ENCODE data around the gene SLC17A8. TPM values are rescaled to one million over a fixed set of nuclear protein-coding genes. Genes with fewer than 3 reads are reported as not detected.
"Not testable (repeated sequence)": the region's sequence is repeated elsewhere in the genome, so short reads cannot be mapped to it uniquely, and the experiment has no call there.

SLC17A8 gene
- total RNA-seq (2021) = not detected in 2 replicates
- Bru-seq, nascent RNA = percentile 9 among the genes with signal in this experiment
- BruChase-seq, experiment 1, labeled RNA remaining after a 2-hour chase = percentile 12 among the genes with signal in this experiment
- percentile 9 among the genes with signal in this experiment for BruChase-seq, experiment 2, labeled RNA remaining after a 6-hour chase
- long read RNA-seq = 0 reads

- no peak for TF ChIP-seq EZH2 (IDR thresholded peaks at IDR 0.05; ENCODE audit: low read depth)
- no peak for TF ChIP-seq CTCF (conservative IDR thresholded peaks at IDR 0.05)
- ChIA-PET CTCF (no interaction called here), POLR2A (ENCODE audit: unreplicated experiment) (no interaction called here)
- Histone ChIP-seq H3K4me1 (replicated peaks; ENCODE audit: insufficient read depth) (no peaks in the 10 kb centered on the region), H2AFZ (no peak within 1 kb of the TSS), H4K20me1 (ENCODE audit: insufficient read depth) (no peaks in the 10 kb centered on the region), H3K4me3 (no peak within 1 kb of the TSS), H3K9me2 (ENCODE audit: insufficient read depth) (no peaks in the 10 kb centered on the region), H3K79me2 (ENCODE audit: low read depth) (no peaks in the 10 kb centered on the region), H3K9me3 (ENCODE audit: insufficient read depth, low read depth) (no peaks in the 10 kb centered on the region), H3K4me2 (no peak within 1 kb of the TSS), H3K27me3 (ENCODE audit: insufficient read depth, low read depth) (peaks cover 57% of the 10 kb centered on the region), H3F3A (ENCODE audit: insufficient read depth, low read depth) (no peaks in the 10 kb centered on the region), H3K36me3 (ENCODE audit: low read depth) (no peaks in the 10 kb centered on the region), H3K27ac (no peak within 1 kb of the TSS)
- no peak for DNase-seq
- no TSS peak for BruUV-seq (replicated peaks)
- intact Hi-C loops (cut with micrococcal nuclease; ENCODE audit: unreplicated experiment) = no loop called here
Observed at GRCh38 chr12:100356644-100357223, at the start of gene SLC17A8. SLC17A8 (plus strand) TSS chr12:100357074; CDS start chr12:100357392, 318 bp downstream.

GRCh38 chr12:100308138-100308537, 48.7 kb upstream of the SLC17A8 start:
- H2AFZ ChIP-seq; H3K27me3 ChIP-seq (ENCODE audit: insufficient read depth, low read depth); H3K9me2 ChIP-seq (ENCODE audit: insufficient read depth); H3K27ac ChIP-seq; H3K4me3 ChIP-seq; H3K4me2 ChIP-seq; H3K36me3 ChIP-seq (ENCODE audit: low read depth); H3K4me1 ChIP-seq (replicated peaks; ENCODE audit: insufficient read depth); CTCF ChIA-PET; H3F3A ChIP-seq (ENCODE audit: insufficient read depth, low read depth); BruUV-seq (replicated peaks); H3K9me3 ChIP-seq (ENCODE audit: insufficient read depth, low read depth); DNase-seq; H3K79me2 ChIP-seq (ENCODE audit: low read depth); H4K20me1 ChIP-seq (ENCODE audit: insufficient read depth); intact Hi-C loops (cut with micrococcal nuclease; ENCODE audit: unreplicated experiment): not testable (repeated sequence)
- POLR2A ChIA-PET (ENCODE audit: unreplicated experiment) = interaction anchor here (0.6 kb wide), 1 partner anchor 41 kb away, joined by 6 read pairs; no protein-coding TSS in a partner anchor

GRCh38 chr12:100311317-100311716, 45.6 kb upstream of the SLC17A8 start:
- intact Hi-C loops (cut with micrococcal nuclease; ENCODE audit: unreplicated experiment) = no loop called here
- Histone ChIP-seq H2AFZ (no peak overlapping the region), H4K20me1 (ENCODE audit: insufficient read depth) (no peaks in the 10 kb centered on the region; the same call in 1 of the 2 replicates), H3K27ac (no peak overlapping the region), H3K9me2 (ENCODE audit: insufficient read depth) (no peaks in the 10 kb centered on the region), H3K4me3 (no peak overlapping the region), H3K36me3 (ENCODE audit: low read depth) (0 out of 2 replicates have a peak, but pooled peaks cover 12% of the 10 kb centered on the region), H3K27me3 (ENCODE audit: insufficient read depth, low read depth) (no peaks in the 10 kb centered on the region), H3F3A (ENCODE audit: insufficient read depth, low read depth) (peaks cover 3% of the 10 kb centered on the region; the same call in 1 of the 2 replicates), H3K79me2 (ENCODE audit: low read depth) (no peaks in the 10 kb centered on the region), H3K4me1 (replicated peaks; ENCODE audit: insufficient read depth) (no peaks in the 10 kb centered on the region), H3K4me2 (no peak overlapping the region), H3K9me3 (ENCODE audit: insufficient read depth, low read depth) (no peaks in the 10 kb centered on the region)
- TF ChIP-seq CTCF (conservative IDR thresholded peaks at IDR 0.05) (no peak), EZH2 (IDR thresholded peaks at IDR 0.05; ENCODE audit: low read depth) (no peak)
- DNase-seq = no peak
- CTCF ChIA-PET = no interaction called here
- no TSS peak for BruUV-seq (replicated peaks)
- POLR2A ChIA-PET (ENCODE audit: unreplicated experiment) = interaction anchor here (0.6 kb wide), 1 partner anchor 653 kb away, joined by 7 read pairs; no protein-coding TSS in a partner anchor

Measured in PC-9 (cell line).